HG03097 (cell line): ENCODE data around the gene KCNK18.
"Not testable (repeated sequence)": the region's sequence is repeated elsewhere in the genome, so short reads cannot be mapped to it uniquely, and the experiment has no call there.

ENCODE experiments used
- ATAC-seq: cut with Tn5 transposase; IDR thresholded peaks from one replicate; pipeline ENCODE4 v1.9.1; 2021; ENCODE audit not compliant: unreplicated experiment, low FRiP score

Gene KCNK18

DNA sequence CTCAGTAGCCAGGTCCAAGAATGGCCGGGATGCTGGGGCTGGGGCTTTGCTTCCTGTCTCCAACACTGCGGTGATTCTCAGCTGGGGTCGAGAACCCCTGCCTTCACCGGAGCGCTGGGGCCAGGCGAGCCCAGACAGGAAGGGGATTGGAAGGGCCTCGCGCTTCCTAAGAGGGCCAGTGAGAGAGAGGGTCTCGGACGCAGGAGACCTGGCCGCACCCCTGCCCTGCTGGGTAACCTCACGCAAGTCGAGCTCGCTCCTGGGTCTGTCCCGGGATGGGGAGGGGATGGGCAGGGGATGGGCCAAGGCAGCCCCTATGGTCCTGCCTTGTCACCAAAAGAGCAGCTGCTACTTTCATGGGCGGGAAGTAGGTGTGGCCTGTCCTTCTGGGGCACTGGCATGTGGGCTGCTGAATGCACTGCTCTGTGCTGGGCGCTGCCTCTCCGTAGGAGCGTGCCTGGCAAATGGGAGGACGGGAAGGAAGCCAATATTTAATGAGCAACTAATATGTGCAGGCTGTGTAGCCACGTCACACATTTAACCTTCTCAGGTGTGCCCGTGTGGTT is 20.0 kb downstream of the KCNK18 start:
- ATAC-seq: no peak

DNA sequence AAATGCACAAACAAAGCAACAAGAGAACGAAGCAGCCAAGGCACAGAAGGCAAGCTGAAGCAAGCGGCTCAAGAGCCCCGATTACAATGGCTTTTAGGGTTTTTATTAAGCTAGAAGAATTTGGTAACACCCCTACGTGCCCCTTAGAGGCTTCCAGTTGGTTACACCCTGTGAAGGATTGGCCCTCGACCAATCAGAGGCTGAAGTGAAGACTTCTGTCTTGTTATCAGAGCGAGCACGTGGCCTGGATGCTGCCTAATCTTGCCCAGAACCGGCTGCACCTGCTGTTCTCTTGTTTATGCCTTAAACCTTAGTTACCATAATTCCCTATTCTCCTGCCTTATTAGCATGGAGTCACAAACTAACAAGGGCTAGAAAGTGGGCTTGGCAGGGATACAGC is 21.4 kb downstream of the KCNK18 start:
- ATAC-seq: no peak

DNA sequence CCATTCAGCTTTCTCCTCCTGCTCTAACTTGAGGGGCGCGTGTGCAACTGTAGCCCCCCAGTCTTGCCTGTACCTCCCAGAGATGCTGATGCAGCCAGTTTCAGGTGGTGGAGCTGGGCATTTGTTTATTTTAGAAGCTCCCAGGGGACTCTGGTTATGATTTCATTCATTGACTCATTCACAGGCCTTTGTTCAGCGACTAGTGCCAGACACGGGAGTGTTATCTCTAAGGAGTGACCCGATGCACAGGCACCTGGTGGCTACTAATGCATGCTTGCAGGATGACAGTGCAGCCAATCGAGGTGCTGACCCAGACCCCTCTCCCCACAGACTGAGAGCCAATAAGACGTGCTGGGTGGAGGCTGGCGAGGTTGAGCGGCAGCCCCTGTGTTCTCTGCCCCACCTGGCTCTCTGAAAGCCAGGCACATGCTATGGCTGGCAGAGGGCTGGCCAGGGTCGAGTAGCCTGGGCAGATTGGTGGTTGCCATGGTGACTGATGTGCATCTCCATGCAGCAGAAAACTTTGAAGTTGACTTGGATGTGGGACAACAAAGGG is 23.9 kb downstream of the KCNK18 start:
- ATAC-seq: no peak

DNA sequence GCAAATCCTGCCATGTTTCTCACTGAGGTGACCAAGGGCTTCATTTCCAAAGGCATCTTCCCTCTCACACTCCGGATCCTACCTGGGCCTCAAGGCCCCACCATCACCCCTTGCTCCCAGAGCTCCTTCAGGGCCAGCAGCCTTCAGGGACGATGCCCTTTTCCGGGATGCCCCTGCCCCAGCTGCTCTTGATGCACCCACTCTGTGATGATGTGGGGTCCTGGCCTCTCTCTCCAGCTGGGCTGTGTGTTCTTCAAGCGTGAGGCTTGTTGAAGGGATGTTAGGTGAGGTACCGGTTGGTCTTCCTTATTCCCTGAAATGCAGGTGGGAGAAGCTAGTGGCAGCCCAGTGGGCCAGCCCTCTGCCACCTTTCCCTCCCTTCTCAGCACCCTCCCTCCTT is 25.3 kb downstream of the KCNK18 start:
- no peak for ATAC-seq

DNA sequence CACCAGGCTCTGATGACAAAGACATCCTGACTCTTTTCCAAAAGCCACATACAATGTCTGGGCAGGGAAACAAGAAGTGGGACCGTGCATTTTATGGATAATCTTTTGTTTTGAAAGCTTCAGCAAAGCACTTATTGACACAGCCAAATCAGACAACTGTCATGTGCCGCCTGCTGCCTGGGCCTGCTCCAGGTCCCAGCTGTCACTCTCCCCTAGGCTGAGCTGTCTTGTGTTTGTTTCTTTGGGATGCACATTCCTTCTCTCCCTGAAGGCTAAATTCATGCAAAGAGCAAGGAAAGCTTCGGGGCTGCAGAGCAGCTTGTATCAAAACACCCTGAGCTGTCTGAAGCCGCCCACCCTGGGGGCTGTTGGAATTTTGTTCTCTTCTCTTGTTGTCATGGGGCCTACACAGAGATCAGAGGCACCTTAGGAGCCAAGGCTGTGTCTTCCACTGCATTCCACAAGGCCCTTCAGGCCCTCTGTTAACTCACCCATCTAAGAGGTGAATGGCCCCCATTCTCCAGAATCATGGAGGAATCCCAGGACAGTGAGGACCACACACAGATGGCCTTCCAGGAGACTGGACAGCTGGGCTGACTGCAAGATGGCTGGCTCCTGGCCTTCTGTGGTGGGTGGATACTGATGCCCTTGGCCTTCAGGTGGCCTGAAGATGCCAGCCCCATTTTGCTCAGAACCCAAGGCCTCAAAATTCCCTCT is 25.8 kb downstream of the KCNK18 start:
- ATAC-seq: no peak

DNA sequence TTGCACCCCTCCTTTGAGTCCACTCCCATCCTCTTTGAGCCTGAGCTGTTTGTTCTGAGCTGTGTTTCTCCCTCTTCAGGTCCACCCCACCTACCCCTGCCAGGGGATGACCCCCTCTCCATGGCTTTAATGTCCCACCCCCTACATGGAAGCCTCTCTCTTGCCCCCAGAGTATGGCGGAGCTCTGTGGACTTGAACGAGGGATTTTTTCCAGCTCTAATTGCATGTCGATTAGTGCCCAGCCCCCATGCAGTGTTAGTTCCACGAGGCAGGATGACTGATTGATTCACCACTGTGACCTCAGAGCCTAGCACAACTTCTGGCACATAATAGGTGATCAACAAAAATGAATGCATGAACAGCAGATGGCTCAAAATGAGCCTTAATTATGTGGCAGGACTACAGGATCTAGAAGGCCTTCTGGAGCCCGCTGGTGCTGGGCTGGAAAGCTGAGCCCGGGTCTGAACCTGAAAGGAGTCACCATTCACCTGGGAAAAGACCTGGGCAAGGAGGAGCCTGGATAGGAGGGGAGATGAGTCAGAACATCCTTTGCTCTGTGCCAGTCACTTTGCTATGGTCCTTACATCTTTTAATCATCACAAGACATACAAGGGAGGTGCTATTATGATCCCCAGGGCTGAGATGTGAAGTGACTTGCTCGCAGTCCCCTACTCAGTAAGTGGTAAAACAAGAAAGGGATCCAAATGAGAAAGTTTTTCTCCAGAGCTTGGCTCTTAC is 26.6 kb downstream of the KCNK18 start:
- ATAC-seq: no peak

DNA sequence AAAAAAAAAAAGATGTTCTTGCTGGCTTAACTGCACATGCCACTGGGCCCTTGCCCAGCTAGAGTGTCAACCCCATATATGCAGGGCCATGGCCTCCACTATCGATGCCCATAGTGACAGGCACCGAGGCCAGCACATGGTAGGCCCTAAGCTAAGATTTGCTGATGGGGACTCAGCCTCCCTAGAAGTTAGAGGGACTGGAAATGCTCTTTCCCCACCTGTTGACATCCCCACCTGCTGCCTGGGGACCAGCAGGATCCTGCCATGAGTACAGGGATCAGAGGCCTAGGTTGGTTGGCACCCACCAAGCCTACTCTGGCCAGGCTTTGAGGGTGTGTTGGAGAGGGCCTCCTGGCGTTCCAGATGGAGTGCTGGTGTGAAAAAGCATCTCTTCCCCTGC is 27.6 kb downstream of the KCNK18 start:
- ATAC-seq: no peak

DNA sequence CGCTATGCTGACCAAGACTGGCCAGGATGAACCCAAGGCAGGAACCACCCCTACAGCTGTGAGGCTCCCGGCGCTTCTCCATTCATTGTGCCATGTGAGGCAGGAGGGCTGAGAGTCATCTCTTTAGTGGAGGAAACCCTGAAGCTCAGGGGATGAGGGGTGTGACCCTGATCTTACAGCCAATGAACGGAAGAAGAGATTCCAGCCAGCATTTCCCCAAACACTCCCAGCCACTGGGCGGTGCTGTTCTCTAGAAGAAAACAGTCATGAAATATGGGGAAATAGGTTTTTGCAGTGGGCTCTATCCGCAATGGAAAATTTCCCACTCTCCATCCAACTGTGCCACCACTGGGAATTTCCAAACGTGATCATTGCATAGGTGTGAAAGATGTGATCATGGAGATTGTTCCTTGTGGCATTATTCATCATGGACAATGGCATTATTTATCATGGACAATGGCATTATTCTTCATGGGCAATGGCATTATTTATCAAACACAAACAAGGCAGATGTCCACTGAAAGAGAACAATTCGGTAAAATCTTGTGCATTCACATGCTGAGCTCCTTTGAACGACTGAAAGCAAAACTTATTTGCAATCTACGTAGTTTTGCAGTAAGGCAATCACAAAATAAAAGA is 29.6 kb downstream of the KCNK18 start:
- ATAC-seq: no peak

DNA sequence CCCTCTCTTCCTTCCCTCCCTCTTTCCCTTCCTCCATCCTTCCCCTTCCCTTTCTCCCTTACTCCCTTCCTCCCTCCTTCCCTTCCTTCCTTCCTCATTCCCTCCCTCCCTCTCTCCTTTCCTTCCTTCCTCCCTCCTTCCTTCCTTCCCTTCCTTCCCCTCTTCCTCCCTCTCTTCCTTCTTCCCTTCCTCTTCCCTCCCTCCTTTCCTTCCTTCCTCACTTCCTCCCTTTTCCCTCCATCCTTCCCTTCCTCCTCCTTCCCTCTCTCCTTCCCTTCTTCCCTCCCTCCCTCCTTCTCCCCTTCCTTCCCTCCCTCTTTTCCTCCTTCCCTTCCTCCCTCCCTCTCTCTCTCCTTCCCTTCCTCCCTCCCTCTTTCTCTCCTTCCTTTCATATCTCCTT is 30.9 kb downstream of the KCNK18 start:
- ATAC-seq: no peak

DNA sequence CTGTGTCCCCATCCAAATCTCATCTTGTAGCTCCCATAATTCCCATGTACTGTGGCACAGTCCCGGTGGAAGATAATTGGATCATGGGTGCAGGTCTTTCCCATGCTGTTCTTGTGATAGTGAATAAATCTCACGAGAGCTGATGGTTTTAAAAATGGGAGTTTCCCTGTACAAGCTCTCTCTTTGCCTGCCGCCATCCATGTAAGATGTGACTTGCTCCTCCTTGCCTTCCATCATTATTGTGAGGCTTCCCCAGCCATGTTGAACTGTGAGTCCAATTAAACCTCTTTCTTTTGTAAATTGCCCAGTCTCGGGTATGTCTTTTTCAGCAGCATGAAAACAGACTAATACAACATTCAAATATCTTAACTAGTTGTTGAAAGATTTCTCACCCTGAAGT is 32.8 kb downstream of the KCNK18 start:
- ATAC-seq: not testable (repeated sequence)

DNA sequence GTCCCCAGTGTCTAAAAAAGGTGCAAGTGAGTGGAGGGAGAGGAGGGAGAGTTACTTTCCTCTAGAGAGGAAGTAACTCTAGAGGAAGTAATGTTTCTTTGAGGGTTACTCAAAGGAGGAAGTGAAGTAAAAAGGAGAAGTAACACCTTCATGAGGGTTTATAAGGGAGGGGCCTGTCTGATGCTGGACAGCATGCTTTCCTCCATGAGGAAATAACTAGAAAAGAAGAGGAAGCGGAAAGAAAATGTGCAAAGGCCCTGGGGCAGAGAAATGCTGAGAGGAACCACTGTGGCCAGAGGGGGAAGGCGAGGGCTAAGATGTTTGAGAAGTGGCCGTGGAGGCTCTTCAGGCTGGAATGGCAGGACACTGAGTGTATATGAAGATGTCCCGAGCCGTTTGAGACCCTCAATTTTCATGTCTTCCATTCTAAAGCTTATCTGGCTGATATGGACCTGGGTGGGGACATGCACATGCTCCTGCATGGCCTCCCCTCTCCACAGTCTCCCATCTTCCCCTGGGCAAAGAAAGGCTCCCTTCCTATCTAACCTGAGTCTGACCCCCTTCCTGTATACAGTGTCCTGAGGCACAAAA is 40.2 kb downstream of the KCNK18 start:
- no peak for ATAC-seq

DNA sequence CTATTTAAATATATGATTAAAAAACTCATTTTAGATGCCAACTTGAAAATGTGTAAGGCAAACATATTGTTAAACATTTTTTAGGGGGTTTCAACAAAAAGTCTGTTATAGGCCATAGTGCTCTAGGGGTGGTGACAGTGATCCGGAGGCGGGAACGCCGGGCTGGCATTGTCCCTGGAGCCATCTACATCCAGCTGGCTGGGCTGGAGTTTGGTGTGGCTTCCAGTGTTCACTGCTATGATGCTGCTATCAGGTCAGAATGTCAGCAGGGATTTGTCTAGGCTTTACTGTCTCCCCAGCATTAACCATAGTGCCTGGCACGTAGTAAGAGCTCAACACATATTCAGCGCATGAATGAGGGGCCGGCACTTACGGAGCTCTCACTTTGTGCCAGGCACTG is 41.8 kb downstream of the KCNK18 start:
- no peak for ATAC-seq

DNA sequence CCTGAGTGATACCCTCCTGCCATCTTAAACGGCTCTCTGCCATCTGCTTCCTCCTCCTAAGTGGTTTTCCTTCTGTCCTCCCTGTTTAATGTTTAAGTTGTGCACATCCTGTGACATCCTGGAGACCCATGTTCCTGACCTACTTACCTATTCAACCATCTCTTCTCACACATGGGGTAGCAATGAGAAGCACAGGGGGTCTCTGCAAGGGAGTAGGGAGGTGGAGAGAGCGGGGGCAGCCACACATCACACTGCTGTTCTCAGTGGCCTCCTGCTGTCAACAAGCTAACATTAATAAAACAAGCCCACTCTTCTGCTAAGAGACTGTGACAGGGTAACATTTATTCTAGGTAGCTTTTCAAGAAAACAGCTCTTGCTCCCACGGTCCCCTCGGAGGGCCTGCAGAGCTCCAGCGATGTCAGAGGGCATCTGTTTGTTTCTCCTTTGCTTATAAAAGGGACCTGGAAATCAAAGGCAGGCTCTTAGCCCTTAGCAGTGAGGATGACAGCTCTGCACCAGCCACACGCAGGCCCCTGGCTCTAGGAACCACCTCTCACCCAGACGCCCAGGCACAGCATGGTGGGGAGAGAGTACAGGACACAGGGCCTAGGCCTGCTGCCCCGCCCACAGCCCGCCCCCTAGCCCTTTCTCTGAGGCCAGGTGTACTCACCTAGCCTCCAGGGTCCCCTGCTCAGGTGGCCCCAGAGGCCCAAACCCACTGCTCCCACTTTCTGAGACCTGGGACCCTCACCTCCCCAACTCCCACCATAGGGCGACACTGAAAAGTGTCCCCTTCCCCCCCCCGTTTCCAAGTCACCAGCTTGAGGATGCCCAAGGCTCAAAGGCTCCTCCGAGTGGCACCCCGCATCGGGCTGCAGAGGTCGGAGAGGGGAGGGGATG is 42.7 kb downstream of the KCNK18 start:
- no peak for ATAC-seq

DNA sequence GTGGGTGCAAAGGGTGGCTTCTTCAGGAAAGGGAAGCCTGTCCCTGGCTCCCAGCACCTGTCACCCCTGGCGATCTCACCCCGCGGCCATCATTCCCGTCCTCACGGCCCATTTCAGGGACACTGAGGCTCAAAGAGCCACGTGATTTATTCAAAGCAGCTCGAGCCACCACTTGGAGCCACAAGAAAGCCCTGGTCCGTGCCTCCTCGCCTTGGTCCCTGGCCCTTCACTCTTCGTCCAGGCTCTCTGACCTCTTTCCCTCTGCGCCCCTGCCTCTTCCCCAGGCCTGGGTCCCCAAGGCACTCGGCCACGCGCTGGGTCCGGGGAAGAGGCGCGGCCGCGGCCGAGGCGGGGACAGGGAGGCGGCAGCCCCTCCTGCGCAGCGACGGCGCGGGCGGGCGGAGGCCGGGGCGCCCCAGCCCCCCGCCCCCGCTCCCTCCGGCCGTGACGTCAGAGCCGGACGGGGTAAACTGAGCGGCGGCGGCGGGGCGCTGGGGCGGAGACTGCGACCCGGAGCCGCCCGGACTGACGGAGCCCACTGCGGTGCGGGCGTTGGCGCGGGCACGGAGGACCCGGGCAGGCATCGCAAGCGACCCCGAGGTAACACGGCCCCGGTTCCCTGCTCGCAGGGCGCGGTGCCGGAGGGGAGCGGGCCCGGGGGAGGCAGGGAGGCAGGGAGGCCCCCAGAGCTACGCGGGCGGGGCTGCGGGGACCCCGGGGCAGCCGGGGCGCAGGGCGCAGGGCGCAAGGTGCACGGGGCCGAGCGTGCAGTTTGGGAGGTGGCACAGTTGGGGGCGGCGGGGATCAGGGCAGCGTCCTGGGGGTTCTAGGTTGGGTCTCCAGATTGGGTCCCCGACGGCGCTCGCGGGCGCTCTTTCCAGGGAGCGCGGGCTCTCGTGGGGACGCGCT is 43.6 kb downstream of the KCNK18 start, which contains the start of gene SLC18A2:
Gene SLC18A2, plus strand, starts transcription at position 494 of the 909 bp plus-strand sequence. CDS start 580 bp downstream, outside the sequence.
- ATAC-seq: no peak

DNA sequence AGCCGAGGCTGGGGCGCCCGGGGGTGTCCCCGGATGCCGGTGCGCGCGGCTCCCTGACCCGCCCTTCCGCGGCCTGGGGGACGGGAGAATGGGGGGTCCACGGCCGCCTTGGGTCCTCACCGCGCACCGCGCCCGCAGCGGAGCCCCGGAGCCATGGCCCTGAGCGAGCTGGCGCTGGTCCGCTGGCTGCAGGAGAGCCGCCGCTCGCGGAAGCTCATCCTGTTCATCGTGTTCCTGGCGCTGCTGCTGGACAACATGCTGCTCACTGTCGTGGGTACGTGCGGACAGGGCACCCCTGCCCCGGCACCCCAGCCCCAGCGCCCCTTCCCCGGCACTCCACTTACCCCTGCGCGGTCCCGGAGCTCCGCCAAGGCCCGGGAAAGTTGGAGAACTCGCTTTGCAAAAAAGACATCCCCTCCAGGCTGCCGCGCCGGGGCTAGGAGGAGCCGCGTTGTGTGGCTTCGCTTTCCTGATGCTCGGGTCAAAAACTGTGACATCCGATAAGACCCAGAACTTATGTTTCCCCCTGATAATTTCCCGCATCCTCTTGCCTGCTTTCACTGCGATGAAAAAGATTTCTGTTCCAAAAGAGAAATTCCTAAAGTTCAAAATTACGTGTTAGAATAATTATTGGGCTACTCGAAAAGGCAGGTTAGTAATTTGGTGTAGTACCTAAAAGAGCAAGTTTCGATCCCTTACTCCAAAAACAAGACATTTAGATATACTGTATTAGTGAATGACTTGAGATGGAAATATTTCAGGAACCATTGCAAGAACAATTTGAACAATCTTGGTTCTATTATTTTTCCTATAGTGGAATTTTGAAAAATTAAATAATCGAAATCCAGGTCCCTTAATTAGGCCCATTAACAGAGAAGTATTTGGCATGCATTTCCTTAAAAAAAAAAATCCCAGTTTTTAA is 44.5 kb downstream of the KCNK18 start:
- no peak for ATAC-seq

DNA sequence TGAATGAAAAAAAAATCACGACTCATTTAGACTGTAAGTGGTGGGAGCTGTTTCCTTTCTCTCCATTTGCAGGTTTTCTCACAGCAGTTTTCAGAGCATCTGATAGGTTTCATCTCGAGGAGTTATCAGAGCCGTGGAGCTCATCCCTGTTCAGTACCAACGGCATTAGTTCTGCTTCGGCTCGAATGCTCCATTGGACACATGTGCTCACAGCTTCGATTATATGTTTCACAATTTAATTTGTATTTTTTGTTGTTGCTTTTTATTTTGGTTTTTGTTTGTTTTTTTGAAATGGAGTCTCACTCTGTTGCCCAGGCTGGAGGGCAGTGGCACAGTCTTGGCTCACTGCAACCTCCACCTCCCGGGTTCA is 45.2 kb downstream of the KCNK18 start:
- ATAC-seq: no peak

DNA sequence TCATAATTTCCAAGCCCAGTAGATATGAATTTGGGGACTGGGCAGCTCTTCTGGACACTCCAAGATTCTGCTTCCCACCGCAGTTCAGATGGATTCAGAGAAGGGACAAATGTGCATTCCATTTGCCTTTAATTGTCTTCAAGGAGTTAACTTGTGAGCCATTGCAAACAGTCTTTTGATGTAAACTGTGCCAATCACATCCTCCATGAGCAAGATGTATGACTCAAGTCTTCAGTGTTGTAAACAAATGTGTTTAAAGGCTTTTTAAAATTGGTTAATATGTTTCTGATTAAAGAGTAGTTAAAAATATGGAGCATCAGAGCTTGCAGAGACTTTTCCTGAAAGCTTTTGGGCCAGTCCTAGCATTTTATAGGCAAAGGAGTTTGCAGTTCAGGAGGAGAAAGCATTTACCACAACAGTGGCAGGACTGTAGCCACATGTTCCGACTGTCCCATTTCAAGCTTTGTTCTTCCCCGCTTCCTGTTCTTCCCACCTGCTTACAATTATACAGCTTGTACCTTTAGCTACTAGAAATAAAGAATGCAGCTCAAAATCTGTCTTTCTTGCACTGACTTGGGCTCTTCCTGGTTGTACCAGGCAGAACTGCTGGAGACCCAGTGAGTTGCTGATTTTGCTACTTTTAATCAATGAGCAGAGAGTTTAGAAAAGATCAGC is 49.8 kb downstream of the KCNK18 start:
- ATAC-seq: no peak
